Tibial artery (tissue), 4 donors: ENCODE data around the gene OPN1SW.

Source experiments
- DNase-seq, 2 donors: peaks; one replicate each; pipeline ENCODE4 v3.0.0-alpha.2; 2019
- H3K27ac ChIP-seq, 2 donors: fragments of 200-600 bp; sonication (generic) in 1 of 2; 1 replicate in 1 of 2; 2 replicates in 1 of 2; pipeline ENCODE4 v1.5.1; 2018 to 2019; ENCODE audit warnings: mild to moderate bottlenecking in 1 of 2
- H3K27me3 ChIP-seq, 2 donors: fragments of 200-600 bp; sonication (generic) in 1 of 2; one replicate each; pipeline versions ENCODE4 v1.5.1 to v1.6.0; 2016 to 2019
- H3K36me3 ChIP-seq, 3 donors: fragments of 200-600 bp; sonication (generic) in 2 of 3; one replicate each; pipeline ENCODE4 v1.5.1; 2016 to 2019; ENCODE audit warnings: mild to moderate bottlenecking in 2 of 3
- H3K4me1 ChIP-seq, 4 donors: fragments of 200-600 bp; sonication (generic) in 2 of 4; 1 replicate in 3 of 4; 2 replicates in 1 of 4; pipeline ENCODE4 v1.5.1; 2016 to 2019
- H3K4me3 ChIP-seq, 2 donors: fragments of 200-600 bp; sonication (generic) in 1 of 2; 1 replicate in 1 of 2; 2 replicates in 1 of 2; pipeline ENCODE4 v1.5.1; 2018 to 2019; ENCODE audit warnings: mild to moderate bottlenecking in 2 of 2
- H3K9me3 ChIP-seq, 3 donors: fragments of 200-600 bp; sonication (generic) in 1 of 3; one replicate each; pipeline ENCODE4 v1.5.1; 2016 to 2019
- intact Hi-C: fragments of 100-400 bp; cut with DNase I; formaldehyde crosslinking; loops from one replicate; pipeline ENCODE4 v1.15.0; 2023; ENCODE audit warnings: low total_unique reads
- TF ChIP-seq, protein P1 (sequence below), 2 experiments: fragments of 200-600 bp in 1 of 2; fragments of 450-650 bp in 1 of 2; IDR thresholded peaks; one replicate each; pipeline ENCODE4 v1.5.1; 2017 to 2019; ENCODE audit warnings: antibody characterized with exemption in 2 of 2, mild to moderate bottlenecking in 1 of 2, moderate library complexity in 1 of 2

Gene OPN1SW

DNA sequence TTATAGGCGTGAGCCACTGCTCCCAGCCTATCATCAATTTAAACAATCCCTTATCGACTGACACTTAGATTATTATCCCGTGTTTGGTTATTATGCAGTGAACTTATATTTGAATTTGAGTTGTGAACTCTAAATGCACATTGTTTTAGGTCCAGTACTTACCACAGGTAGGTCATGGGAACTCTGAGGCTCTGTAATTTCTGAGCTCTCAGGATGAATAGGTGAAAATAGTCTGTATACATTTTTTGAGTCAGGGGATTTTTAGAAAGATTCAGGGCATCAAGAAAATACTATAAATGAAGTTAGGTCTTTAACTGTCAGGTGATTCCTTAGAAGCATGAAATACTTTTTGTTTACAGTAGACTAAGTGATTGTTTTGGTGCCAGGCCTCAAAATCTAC, 25.0 kb upstream of the OPN1SW start:
- H3K4me1 ChIP-seq, result no peaks in the 10 kb centered on the region
- intact Hi-C loops, result no loop called here
- H3K36me3 ChIP-seq, result peaks cover 0 to 17% (median 9%) of the 10 kb centered on the region in 3 donors

GRCh38 chr7:128799451-128799850, 23.9 kb upstream of the OPN1SW start:
- H3K9me3 ChIP-seq, result no peaks in the 10 kb centered on the region

More for the DNA sequence above, 25.0 kb upstream of the OPN1SW start:
- no peaks in the 10 kb centered on the region for H3K9me3 ChIP-seq
- TF ChIP-seq, protein P1, sequence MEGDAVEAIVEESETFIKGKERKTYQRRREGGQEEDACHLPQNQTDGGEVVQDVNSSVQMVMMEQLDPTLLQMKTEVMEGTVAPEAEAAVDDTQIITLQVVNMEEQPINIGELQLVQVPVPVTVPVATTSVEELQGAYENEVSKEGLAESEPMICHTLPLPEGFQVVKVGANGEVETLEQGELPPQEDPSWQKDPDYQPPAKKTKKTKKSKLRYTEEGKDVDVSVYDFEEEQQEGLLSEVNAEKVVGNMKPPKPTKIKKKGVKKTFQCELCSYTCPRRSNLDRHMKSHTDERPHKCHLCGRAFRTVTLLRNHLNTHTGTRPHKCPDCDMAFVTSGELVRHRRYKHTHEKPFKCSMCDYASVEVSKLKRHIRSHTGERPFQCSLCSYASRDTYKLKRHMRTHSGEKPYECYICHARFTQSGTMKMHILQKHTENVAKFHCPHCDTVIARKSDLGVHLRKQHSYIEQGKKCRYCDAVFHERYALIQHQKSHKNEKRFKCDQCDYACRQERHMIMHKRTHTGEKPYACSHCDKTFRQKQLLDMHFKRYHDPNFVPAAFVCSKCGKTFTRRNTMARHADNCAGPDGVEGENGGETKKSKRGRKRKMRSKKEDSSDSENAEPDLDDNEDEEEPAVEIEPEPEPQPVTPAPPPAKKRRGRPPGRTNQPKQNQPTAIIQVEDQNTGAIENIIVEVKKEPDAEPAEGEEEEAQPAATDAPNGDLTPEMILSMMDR (IDR thresholded peaks at IDR 0.05), result no peak
- no peak for DNase-seq
- no peak overlapping the region for H3K4me3 ChIP-seq
- H3K27me3 ChIP-seq, result no peaks in the 10 kb centered on the region
- no peak overlapping the region for H3K27ac ChIP-seq

GRCh38 chr7:128796327-128796726, 20.7 kb upstream of the OPN1SW start:
- no peaks in the 10 kb centered on the region for H3K27me3 ChIP-seq
- H3K36me3 ChIP-seq, result peaks cover 0 to 4% (median 0%) of the 10 kb centered on the region in 3 donors
- TF ChIP-seq, protein P1 (IDR thresholded peaks at IDR 0.05), result no peak
- H3K9me3 ChIP-seq, result no peaks in the 10 kb centered on the region
- DNase-seq, result no peak
- intact Hi-C loops, result no loop called here
- H3K4me3 ChIP-seq, result no peak overlapping the region
- H3K27ac ChIP-seq, result no peak overlapping the region
- peaks cover 0 to 15% (median 12%) of the 10 kb centered on the region in 4 donors for H3K4me1 ChIP-seq

More at GRCh38 chr7:128799451-128799850, 23.9 kb upstream of the OPN1SW start:
- H3K4me1 ChIP-seq, result no peaks in the 10 kb centered on the region
- H3K4me3 ChIP-seq, result no peak overlapping the region
- no peak for DNase-seq
- no peaks in the 10 kb centered on the region for H3K27me3 ChIP-seq
- no peak overlapping the region for H3K27ac ChIP-seq
- H3K36me3 ChIP-seq, result peaks cover 0 to 6% (median 0%) of the 10 kb centered on the region in 3 donors
- TF ChIP-seq, protein P1 (IDR thresholded peaks at IDR 0.05), result no peak
- intact Hi-C loops, result no loop called here

DNA sequence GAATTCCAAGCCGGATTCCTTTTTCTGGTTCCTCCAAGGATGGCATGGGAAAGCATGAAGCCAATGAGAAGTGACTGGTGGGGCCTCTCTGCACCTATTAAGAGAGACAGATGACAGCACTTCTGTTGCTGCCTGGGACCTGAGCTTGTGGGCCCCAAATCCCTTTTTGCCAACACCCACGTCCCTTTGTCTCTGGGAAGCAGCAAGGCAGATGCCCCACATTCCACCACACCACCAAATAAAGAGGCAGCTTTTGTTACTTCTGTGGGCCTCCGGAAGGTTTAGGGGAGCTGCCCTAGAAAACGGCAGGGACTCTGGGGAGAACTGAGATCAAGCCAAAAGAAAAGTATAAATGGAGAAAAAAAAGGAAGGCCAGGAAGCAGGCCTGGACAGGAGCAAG, 19.5 kb upstream of the OPN1SW start:
- intact Hi-C loops, result no loop called here

GRCh38 chr7:128794436-128794835, 18.8 kb upstream of the OPN1SW start:
- Histone ChIP-seq H3K27ac (no peak overlapping the region), H3K4me1 (peaks cover 0 to 23% (median 18%) of the 10 kb centered on the region in 4 donors), H3K36me3 (no peaks in the 10 kb centered on the region), H3K9me3 (no peaks in the 10 kb centered on the region), H3K4me3 (no peak overlapping the region), H3K27me3 (no peaks in the 10 kb centered on the region)
- intact Hi-C loops, result loop anchor here (5.0 kb wide), 1 partner anchor 33 kb away; no protein-coding TSS in a partner anchor
- TF ChIP-seq, protein P1 (IDR thresholded peaks at IDR 0.05), result no peak
- DNase-seq, result no peak

More for the DNA sequence above, 19.5 kb upstream of the OPN1SW start:
- DNase-seq, result no peak
- no peaks in the 10 kb centered on the region for H3K36me3 ChIP-seq
- no peak overlapping the region for H3K4me3 ChIP-seq
- no peaks in the 10 kb centered on the region for H3K9me3 ChIP-seq
- peaks cover 0 to 23% (median 18%) of the 10 kb centered on the region in 4 donors for H3K4me1 ChIP-seq
- TF ChIP-seq, protein P1 (IDR thresholded peaks at IDR 0.05), result no peak
- no peaks in the 10 kb centered on the region for H3K27me3 ChIP-seq
- H3K27ac ChIP-seq, result no peak overlapping the region

- intact Hi-C loops, result loop anchor here (5.0 kb wide), 1 partner anchor 33 kb away; no protein-coding TSS in a partner anchor
- H3K36me3 ChIP-seq, result no peaks in the 10 kb centered on the region
Observed at GRCh38 chr7:128794020-128794419, 18.4 kb upstream of the OPN1SW start.

More at GRCh38 chr7:128794020-128794419, 18.4 kb upstream of the OPN1SW start:
- TF ChIP-seq, protein P1 (IDR thresholded peaks at IDR 0.05), result no peak
- H3K4me1 ChIP-seq, result peaks cover 0 to 23% (median 18%) of the 10 kb centered on the region in 4 donors
- no peaks in the 10 kb centered on the region for H3K9me3 ChIP-seq
- no peak overlapping the region for H3K27ac ChIP-seq
- no peak for DNase-seq
- H3K4me3 ChIP-seq, result no peak overlapping the region
- no peaks in the 10 kb centered on the region for H3K27me3 ChIP-seq
